GM12864 (cell line): Measurements from ENCODE around the gene TRPM8.

Source experiments
- DNase-seq: peaks from one replicate; pipeline ENCODE4 v3.0.0-alpha.2; 2011; ENCODE audit warnings: low read depth
- H3K4me3 ChIP-seq: 2 replicates; pipeline ENCODE4 v1.5.1; 2011; ENCODE audit warnings: mild to moderate bottlenecking, low read depth, low read length, control low read depth
- CTCF ChIP-seq: IDR thresholded peaks from 2 replicates; pipeline ENCODE4 v1.5.1; 2011; ENCODE audit warnings: low read depth, mild to moderate bottlenecking, moderate library complexity, low read length, control low read depth, inconsistent platforms; ENCODE audit errors: missing control alignments

TRPM8 gene

GRCh38 chr2:233979748-233980147 is 62.6 kb downstream of the TRPM8 start:
- no peak for TF ChIP-seq CTCF
- no peak for DNase-seq
- no peak overlapping the region for H3K4me3 ChIP-seq

- no peak for DNase-seq
- no peak for TF ChIP-seq CTCF
- H3K4me3 ChIP-seq: no peak overlapping the region
Measured at GRCh38 chr2:233980955-233981561, 63.9 kb downstream of the TRPM8 start.

GRCh38 chr2:233981574-233982420 is 64.6 kb downstream of the TRPM8 start:
- TF ChIP-seq CTCF: no peak
- no peak for DNase-seq
- H3K4me3 ChIP-seq: no peak overlapping the region

DNA sequence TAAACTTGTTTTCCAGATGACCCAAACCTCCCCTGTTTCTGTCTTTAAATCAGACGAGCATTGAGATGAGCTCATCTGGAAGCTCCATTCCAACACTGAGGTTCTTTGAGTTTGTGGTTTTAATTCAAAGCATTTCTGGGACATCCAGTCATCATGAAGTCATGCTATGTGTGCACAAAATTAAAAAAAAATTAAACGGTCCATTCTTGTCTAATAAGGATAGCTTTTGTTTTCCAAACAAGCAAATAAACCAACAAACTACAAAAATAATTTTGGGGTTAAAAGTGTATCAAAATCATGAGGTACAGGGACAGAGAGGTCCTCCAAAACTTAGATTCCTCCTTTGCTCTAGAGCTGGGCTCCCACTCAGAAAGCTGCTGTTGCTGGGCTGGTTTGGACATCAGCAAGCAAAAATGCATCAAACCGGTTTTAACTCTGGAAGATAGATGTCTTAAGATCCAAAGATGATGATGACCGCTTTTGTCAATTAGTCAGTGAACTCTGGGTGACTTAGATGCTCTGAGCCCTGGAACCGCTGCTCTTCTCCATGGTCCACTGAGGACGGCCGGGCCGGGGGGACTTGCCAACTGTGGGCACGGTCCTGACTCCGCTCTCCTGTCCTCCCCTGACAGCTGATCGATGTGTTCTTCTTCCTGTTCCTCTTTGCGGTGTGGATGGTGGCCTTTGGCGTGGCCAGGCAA is 65.4 kb downstream of the TRPM8 start:
- H3K4me3 ChIP-seq: no peak overlapping the region
- no peak for DNase-seq
- TF ChIP-seq CTCF: no peak

GRCh38 chr2:233983445-233983844 is 66.3 kb downstream of the TRPM8 start:
- no peak overlapping the region for H3K4me3 ChIP-seq
- no peak for DNase-seq
- TF ChIP-seq CTCF: no peak

DNA sequence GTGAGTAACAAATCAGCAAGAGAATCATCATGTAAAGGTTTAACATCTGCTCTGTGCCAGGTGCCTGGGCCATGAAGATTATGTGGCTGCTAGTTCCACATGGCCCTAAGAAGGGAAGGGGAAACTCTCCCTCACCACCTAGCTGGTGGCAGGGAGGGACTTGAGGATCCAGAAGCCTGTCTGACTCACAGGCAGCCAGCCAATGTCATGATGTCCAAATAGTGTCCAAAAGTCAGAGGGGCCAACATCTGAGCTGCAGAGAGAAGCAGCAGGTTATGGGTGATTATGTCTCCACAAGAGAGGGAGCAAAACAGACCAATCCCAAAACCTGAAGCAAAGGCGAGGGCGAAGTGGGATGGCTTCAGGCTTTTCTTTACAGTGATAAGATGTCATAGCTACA is 71.4 kb downstream of the TRPM8 start:
- no peak for DNase-seq
- H3K4me3 ChIP-seq: no peak overlapping the region
- no peak for TF ChIP-seq CTCF
